GM10266 (cell line): ENCODE measurements around the gene EPS8.

Experiments
- DNase-seq: peaks from one replicate; pipeline ENCODE4 v3.0.0; 2012; ENCODE audit errors: extremely low spot score
- TF ChIP-seq, protein P1 (sequence below): IDR thresholded peaks from 2 replicates; pipeline ENCODE4 v1.5.1; 2012; ENCODE audit warnings: mild to moderate bottlenecking, low read depth; ENCODE audit not compliant: control insufficient read depth, insufficient read depth; ENCODE audit errors: missing control alignments

The EPS8 gene

GRCh38 chr12:15783288-15783687, 5.9 kb downstream of the EPS8 start:
- TF ChIP-seq, protein P1, sequence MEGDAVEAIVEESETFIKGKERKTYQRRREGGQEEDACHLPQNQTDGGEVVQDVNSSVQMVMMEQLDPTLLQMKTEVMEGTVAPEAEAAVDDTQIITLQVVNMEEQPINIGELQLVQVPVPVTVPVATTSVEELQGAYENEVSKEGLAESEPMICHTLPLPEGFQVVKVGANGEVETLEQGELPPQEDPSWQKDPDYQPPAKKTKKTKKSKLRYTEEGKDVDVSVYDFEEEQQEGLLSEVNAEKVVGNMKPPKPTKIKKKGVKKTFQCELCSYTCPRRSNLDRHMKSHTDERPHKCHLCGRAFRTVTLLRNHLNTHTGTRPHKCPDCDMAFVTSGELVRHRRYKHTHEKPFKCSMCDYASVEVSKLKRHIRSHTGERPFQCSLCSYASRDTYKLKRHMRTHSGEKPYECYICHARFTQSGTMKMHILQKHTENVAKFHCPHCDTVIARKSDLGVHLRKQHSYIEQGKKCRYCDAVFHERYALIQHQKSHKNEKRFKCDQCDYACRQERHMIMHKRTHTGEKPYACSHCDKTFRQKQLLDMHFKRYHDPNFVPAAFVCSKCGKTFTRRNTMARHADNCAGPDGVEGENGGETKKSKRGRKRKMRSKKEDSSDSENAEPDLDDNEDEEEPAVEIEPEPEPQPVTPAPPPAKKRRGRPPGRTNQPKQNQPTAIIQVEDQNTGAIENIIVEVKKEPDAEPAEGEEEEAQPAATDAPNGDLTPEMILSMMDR = no peak
- DNase-seq = no peak

- DNase-seq = no peak
- TF ChIP-seq, protein P1 = no peak
Measured at GRCh38 chr12:15782667-15783066, 6.5 kb downstream of the EPS8 start.

- no peak for DNase-seq
- TF ChIP-seq, protein P1 = no peak
Measured at GRCh38 chr12:15779925-15780324, 9.3 kb downstream of the EPS8 start.

- DNase-seq = no peak
- TF ChIP-seq, protein P1 = no peak
Measured at GRCh38 chr12:15778126-15778525, 11.1 kb downstream of the EPS8 start.

- DNase-seq = no peak
- TF ChIP-seq, protein P1 = no peak
Measured at GRCh38 chr12:15777355-15778012, 11.7 kb downstream of the EPS8 start.

DNA sequence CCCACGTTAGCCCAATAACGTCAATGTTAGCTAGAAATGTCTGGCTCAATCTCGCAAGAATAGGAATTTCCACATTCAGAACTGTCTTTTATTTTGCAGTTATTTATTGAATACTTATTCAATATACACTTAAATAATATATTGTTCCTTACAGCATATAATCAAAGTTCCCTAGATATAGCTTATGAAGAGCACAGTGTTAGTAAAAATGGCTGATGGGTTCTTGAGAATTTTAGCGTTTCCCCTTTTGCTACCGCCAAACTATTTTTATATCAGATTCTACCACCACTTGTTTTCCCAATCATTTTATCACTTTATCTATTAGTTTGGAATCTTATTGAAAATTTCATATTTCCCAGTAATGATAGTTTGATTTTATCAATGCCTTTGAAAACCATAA, 12.7 kb downstream of the EPS8 start:
- TF ChIP-seq, protein P1 = no peak
- DNase-seq = no peak

DNA sequence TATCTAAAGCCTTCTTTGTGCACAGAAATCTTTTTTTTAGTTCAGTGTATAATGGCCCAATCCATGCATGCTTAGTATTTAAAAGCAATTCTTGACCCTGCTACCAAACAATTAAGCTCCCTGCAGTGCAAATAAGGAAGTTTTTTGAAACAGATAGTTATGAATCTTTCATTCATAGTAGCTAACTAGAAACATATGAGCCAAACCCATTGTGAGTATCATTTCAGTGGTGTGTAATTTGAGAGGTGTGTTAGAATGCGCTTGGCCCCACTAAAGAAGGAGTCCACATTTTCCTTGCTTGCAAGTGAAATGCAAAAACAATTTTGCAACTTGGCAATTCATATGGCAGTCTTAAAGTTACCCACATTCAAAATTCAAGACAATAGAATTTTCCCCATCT, 14.4 kb downstream of the EPS8 start:
- DNase-seq = no peak
- TF ChIP-seq, protein P1 = no peak
